Measurements from ENCODE around the gene FASTKD3.

The FASTKD3 gene

GRCh38 chr5:7877851-7878250, 9.0 kb upstream of the FASTKD3 start:
- DNase-seq = no peak

GRCh38 chr5:7876867-7877266, 8.0 kb upstream of the FASTKD3 start:
- no peak for DNase-seq

GRCh38 chr5:7875151-7875550, 6.3 kb upstream of the FASTKD3 start:
- no peak for DNase-seq

GRCh38 chr5:7874639-7875038, 5.8 kb upstream of the FASTKD3 start:
- DNase-seq = no peak

GRCh38 chr5:7873216-7873615, 4.4 kb upstream of the FASTKD3 start:
- DNase-seq = no peak

- no peak for DNase-seq
These were observed 3.8 kb upstream of the FASTKD3 start for GRCh38 chr5:7872517-7873130.

- no peak for DNase-seq
These were observed 2.8 kb upstream of the FASTKD3 start for GRCh38 chr5:7871653-7872052.

- no peak for DNase-seq
These were observed 774 bp upstream of the FASTKD3 start for GRCh38 chr5:7869474-7870136.

GRCh38 chr5:7868427-7868772, 431 bp downstream of the FASTKD3 start:
- DNase-seq = no peak

- DNase-seq = no peak
These were observed 1.6 kb downstream of the FASTKD3 start for GRCh38 chr5:7867260-7867659.

GRCh38 chr5:7866196-7866595, 2.6 kb downstream of the FASTKD3 start:
- no peak for DNase-seq

- no peak for DNase-seq
These were observed 10.8 kb downstream of the FASTKD3 start for GRCh38 chr5:7857926-7858632.

- DNase-seq = no peak
These were observed 11.5 kb downstream of the FASTKD3 start for GRCh38 chr5:7857361-7857760.

GRCh38 chr5:7856855-7857254, 12.0 kb downstream of the FASTKD3 start:
- DNase-seq = peak; percentile 80

- DNase-seq = no peak
These were observed 13.2 kb downstream of the FASTKD3 start for GRCh38 chr5:7855611-7856010.

- DNase-seq = no peak
These were observed 15.8 kb downstream of the FASTKD3 start for GRCh38 chr5:7852988-7853387.

- DNase-seq = no peak
These were observed 16.3 kb downstream of the FASTKD3 start for GRCh38 chr5:7852542-7852941.

GRCh38 chr5:7851617-7852289, 17.1 kb downstream of the FASTKD3 start:
- no peak for DNase-seq

GRCh38 chr5:7851240-7851592, 17.6 kb downstream of the FASTKD3 start:
- no peak for DNase-seq

GRCh38 chr5:7850395-7851239, 18.2 kb downstream of the FASTKD3 start, which contains the start of gene CFAP90:
CFAP90 (minus strand) TSS chr5:7851133; CDS start chr5:7851021, 112 bp downstream.
- peak; percentile 92 for DNase-seq

- DNase-seq = peak; percentile 79
These were observed 19.0 kb downstream of the FASTKD3 start for GRCh38 chr5:7849681-7850394.

- DNase-seq = peak; percentile 33
These were observed 20.5 kb downstream of the FASTKD3 start for GRCh38 chr5:7848296-7848695.

All from eye (tissue), 1 donor.